Activated CD4-positive, alpha-beta T cell treated with anti-CD3 and anti-CD28 coated beads, Interleukin-2, amount 50 U/mL, for 48 hours (primary cell): Measurements from ENCODE around the gene CYP2U1.
"Not testable (repeated sequence)": the region's sequence is repeated elsewhere in the genome, so short reads cannot be mapped to it uniquely, and the experiment has no call there.

Source experiments
- DNase-seq, 2 experiments: peaks; one replicate each; pipeline ENCODE4 v3.0.0-alpha.2; 2020

CYP2U1 gene

DNA sequence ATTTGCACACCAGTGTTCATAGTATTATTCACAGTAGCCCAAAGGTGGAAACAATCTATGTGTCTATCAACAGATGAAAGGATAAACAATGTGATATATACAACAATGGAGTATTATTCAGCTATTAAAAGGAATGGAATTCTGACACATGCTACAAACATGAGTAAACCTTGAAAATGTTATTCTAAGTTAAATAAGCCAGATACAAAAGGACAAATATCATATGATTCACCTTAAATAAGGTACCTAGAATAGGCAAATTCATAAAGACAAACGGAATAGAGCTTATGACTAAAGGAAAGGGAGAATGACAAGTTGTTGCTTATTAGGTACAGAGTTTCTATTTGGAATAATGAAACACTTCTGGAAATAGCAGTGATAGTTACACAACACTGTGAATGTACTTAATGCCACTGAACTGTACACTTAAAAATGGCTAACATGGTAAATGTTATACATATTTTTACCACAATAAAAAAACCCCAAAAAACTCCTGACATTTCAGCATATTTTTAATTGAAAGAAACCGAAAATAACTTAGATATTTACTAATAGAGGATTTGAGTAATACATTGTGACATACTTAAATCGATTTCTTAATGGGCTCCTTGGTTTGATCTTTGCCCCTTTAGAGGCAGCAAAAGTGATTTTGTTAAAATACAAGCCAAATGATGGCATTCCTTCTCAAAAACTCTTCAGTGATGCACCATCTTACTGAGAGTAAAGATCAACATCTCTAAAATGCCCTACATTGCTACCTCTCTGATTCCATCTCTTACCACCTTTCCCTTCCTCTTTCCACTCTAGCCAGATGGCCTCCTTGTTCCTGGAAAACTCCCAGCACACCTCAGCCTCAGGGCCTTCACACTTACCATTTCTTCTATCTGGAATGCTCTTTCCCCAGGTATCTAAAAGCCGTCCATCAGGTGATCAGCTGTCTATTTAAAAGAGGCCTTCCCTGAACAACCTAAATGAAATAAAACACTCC is 8.6 kb upstream of the CYP2U1 start:
- no peak for DNase-seq

DNA sequence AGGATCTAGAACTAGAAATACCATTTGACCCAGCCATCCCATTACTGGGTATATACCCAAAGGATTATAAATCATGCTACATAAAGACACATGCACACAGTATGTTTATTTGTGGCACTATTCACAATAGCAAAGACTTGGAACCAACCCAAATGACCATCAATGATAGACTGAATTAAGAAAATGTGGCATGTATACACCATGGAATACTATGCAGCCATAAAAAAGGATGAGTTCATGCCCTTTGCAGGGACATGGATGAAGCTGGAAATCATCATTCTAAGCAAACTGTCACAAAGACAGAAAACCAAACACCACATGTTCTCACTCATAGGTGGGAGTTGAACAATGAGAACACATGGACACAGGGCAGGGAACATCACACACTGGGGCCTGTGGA is 5.6 kb upstream of the CYP2U1 start:
- not testable (repeated sequence) for DNase-seq

DNA sequence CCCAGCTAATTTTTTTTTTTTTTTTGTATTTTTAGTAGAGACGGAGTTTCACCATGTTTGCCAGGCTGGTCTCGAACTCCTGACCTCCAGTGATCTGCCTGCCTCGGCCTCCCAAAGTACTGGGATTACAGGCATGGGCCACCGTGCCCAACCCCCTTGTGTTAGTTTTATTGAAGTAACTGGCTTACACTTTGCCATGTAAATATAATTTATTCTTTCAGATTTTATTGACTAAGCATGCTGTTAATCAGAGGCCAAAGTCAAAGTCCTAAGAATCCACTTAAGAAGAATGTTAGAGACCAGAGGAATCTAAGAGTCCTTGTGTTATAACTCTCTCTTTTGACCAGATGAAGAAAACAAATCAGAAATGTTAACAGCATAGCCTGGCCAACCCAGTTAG is 4.5 kb upstream of the CYP2U1 start:
- DNase-seq = not testable (repeated sequence)

DNA sequence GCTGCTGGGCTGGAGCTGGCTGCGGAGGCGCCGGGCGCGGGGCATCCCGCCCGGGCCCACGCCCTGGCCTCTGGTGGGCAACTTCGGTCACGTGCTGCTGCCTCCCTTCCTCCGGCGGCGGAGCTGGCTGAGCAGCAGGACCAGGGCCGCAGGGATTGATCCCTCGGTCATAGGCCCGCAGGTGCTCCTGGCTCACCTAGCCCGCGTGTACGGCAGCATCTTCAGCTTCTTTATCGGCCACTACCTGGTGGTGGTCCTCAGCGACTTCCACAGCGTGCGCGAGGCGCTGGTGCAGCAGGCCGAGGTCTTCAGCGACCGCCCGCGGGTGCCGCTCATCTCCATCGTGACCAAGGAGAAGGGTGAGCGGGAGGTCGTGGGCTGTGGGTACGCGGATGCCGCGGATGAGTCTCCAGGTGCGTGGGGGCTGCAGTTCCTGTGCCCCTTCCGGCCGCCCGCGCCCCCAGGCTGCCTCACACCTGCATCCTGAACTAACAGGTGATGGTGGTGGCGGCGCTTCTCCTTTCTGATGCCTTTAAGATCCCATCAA is 499 bp downstream of the CYP2U1 start:
- DNase-seq = peak in 1 of 2 experiments; percentile 25

DNA sequence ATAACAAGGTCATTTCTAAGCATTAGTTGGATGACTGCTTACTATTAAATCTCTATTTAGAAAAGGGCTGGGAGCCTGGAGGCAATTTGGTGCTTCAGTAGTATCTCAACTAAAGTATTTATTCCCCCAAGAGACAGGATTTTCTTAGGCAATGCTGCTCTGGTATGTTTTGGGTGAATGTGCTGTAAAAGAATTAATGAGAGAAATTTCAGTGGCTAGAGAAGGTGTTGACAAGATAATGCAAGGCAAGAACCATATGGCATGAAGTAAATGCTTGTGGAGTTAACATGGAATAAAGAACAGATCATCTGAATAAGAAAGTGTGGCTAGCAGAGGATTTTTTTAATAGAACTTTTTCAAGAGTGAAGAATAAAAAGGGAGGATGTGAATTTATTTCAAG is 3.9 kb downstream of the CYP2U1 start:
- no peak for DNase-seq

DNA sequence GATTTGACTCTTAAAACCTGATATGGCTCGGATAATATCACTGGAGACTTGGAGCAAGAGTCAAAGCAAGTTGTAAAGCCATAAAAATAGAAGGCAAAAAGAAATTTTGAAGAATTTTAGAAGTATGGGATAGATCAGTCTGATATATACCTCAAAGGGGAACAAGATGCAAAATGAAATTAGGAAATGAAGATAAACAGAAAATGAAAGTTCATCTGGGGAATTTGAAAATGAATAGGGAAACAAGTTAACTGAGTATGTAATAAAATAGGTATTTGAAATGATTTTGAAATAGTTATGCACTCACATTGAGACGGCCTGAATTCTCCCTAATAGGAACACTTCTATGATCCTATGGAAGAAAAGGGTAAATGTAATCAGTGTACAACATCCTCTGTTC is 5.7 kb downstream of the CYP2U1 start:
- no peak for DNase-seq

DNA sequence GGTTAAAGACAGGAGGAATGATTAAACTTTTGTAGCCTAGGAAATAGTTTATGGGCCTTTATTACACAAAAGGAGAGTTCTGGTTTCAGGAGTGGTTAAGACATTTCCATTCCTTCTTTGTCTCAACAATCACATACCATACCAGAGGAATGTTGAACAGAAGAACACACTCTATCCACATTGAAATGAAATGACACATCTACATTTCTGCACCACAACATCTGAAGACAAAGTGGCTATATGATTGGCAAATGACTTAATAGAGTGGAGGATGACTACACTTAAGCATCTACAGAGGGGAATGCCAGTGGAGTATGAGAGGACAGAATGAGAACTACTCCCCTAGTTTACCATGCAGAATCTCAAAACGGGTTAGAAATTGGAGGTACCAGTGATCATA is 8.0 kb downstream of the CYP2U1 start:
- no peak for DNase-seq

DNA sequence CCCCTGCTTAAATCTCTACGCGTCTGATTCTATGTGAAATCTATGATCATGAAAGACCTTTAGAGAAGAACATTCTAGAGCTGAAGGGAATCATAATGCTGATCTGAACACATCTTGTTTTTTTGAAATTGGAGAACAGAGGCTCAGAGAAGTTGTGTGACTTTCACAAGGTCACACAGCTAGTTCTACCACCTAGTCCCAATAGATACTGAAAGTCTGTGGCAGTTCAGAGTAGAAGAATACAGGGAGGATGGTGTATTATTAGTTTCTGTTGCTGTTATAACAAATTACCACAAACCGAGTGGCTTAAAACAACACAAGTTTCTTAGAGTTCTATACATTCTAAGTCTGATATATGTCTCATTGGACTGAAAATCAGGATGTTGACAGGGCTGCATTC is 14.5 kb downstream of the CYP2U1 start:
- DNase-seq = no peak

DNA sequence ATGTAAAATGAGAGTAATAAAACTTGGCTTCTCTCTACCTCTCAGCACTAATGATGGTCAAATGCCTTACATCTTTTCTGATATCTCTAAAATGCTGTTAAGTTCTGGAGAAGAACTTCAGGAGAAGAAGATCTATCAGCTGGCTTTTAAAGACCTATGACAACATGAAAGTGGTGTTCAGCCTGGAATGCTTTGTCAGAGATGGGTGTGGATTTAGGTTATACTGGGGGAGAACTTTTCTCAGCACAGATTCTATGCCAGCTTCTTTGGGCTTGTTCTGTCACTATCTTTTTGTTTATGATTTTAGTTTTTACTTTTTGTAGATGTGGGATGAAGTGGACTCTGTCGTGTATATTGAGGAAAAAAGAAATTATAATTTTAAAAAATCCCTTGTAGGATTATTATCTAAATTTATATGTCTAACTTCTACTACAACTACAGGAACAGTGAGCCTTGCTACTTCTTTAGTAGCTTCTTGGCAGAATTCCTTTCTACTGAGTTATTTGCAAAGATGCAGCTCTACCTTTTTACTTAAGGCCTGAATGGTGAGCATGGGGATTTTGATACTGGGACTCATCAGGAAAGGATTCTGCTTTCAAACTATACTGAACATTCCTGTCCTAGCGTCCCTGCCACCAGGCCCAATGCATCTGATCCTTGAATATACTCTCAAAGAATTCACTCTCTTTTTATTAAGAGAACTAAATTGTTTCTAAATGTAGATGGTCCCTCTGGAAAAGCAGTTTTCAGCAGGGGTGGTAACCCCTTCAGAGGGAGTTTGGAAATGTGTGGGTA is 19.6 kb downstream of the CYP2U1 start:
- DNase-seq = no peak

DNA sequence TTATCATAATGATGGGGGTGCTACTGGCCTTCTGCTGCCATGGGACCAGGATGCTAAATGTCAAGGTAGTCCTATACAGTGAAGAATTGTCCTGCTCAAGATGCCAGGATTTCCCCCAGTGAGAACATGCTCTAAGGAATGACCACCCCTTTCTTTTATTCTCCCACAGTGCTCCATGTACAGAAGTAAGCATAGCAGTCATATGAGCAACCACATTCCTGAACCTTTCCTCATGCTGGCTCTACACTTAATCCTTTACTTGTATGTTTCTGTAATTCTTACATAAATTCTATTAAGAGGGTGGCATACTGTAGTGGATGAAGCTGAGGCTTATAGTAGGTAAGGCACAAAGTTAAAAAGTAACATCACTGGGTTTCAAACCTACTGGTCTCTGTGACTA is 20.2 kb downstream of the CYP2U1 start:
- DNase-seq = no peak

DNA sequence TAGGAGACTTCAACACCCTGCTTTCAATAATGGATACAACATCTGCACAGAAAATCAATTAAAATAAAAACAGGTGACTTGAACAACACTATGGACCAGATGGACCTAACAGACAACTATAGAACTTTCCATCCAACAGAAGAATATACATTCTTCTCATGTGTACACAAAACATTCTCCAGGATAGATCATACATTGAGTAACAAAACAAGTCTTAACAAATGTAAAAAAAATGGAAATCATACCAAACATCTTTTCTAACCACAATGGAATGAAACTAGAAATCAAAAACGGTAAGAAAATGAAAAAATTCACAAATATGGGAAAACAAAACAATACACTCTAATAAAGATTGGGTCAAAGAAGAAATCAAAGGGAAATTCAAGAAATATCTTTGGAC is 24.7 kb downstream of the CYP2U1 start:
- DNase-seq = no peak

DNA sequence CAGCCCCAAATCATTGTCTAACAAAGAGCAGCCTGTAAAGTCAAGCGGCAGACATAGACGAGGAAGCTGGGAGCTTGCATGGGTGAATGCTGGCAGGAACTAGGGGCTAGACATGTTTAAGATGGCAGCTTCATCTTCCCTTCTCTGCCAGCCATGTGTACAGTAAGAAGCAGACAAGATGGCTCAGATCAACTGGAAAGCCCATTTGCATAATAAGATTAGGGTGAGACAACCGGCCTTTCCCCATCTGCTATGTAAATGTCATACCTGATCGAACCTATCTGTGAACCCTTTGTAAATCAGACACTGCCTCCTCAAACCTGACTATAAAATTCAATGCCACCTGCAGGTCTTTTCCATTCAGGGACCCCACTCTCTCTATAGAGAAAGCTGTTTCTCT is 35.6 kb downstream of the CYP2U1 start:
- DNase-seq = no peak

DNA sequence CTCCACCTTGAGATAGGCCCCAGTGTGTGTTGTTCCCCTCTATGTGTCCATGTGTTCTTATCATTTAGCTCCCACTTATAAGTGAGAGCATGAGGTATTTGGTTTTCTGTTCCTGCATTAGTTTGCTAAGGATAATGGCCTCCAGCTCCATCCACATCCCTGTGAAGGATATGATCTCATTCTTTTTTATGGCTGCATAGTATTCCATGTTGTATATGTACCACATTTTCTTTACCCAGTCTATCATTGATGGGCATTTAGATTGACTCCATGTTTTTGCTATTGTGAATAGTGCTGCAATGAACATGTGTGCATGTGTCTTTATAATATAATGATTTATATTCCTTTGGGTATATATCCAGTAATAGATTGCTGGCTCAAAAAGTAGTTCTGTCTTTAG is 36.2 kb downstream of the CYP2U1 start:
- DNase-seq = not testable (repeated sequence)

DNA sequence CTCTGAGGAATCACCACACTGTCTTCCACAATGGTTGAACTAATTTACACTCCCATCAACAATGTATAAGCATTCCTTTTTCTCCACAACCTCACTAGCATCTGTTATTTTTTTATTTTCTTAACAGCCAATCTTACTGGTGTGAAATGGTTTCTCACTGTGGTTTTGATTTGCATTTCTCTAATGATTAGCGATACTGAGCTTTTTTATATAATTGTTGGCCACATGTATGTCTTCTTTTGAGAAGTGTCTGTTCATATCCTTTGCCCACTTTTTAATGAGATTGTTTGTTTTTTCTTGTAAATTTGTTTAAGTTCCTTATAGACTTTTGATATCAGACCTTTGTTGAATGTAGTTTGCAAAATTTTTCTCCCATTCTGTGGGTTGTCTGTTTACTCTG is 36.6 kb downstream of the CYP2U1 start:
- not testable (repeated sequence) for DNase-seq

DNA sequence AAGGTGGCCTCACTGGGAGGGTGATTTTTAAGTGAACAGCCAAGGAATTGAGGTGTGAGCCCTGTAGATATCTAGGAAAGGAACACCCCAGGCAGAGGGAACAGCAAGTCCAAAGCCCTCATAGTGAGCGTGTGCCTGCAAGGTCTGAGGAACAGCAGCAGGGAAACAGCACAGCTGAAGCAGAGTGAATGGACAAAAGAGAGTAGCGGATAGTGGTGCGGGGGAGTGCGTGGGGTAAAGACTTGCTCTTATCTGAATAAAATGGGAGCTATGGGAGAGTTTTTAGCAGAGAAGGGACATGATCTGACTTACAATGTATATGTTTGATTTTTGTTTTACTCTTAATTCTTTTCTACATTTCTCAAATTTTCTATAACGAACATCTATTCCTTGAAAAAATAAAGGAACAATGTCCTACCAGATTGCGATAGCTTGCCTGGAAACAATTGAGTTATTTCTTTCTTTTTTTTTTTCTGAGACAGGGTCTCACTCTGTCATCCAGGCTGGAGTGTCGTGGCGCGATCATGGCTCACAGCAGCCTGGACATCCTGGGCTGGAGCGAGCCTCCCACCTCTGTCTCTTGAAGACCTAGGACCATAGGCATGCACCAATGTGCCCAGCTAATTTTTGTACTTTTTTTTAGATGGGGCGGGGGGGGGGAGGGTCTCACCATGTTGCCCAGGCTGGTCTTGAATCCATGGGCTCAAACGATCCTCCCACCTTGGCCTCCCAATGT is 38.9 kb downstream of the CYP2U1 start:
- no peak for DNase-seq

DNA sequence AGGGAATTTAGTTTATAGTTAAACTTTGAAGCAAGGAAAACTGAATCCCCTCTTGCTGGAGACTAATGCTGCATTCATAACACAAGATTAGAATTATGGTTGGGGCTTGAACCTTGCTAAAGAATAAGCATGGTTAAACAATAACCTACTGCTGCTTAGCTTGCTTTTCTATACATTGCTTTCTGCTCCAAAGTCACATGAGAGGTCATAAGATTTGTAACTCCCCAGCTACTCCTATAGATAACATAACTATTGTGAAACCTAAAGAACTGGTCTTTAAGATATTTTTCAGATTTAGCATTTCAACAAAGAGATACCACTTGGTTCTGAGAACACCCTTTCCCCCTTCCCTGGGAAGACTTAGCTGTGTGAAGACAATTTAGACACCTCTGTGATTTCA is 41.3 kb downstream of the CYP2U1 start:
- DNase-seq = no peak

DNA sequence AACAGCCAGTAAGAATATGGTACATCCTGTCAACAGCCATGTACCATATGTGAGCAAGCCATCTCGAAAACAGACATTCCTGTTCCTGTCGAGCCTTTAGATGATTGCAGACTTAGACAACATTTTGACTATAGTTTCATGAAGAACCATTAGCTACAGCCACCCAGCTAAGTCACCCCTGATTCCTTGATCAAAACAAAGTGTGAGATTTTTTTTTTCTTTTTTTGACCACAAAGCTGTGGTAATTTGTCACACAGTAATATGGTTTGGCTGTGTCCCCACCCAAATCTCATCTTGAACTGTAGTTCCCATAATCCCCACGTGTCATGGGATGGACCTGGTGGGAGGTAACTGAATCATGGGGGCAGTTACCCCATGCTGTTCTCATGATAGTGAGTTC is 43.2 kb downstream of the CYP2U1 start:
- DNase-seq = no peak

DNA sequence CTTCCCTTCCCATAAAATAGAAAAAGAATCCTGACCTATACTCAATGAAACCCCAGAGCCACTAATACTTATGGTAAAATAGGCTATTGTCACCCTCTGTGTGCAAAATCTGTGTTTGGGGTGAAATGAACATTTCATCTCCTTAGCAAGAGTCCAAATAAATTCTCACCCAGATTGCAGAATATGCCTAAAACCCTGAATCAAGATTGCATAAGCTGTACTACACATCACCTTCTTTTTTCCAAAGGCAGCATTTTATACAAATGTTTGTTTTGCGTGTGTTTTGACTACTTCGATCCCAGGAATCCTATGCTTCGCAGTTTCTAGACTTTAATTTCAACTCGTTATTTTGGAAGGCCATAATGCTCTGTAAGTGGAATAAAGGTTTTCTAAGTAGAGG is 46.1 kb downstream of the CYP2U1 start:
- DNase-seq = no peak

DNA sequence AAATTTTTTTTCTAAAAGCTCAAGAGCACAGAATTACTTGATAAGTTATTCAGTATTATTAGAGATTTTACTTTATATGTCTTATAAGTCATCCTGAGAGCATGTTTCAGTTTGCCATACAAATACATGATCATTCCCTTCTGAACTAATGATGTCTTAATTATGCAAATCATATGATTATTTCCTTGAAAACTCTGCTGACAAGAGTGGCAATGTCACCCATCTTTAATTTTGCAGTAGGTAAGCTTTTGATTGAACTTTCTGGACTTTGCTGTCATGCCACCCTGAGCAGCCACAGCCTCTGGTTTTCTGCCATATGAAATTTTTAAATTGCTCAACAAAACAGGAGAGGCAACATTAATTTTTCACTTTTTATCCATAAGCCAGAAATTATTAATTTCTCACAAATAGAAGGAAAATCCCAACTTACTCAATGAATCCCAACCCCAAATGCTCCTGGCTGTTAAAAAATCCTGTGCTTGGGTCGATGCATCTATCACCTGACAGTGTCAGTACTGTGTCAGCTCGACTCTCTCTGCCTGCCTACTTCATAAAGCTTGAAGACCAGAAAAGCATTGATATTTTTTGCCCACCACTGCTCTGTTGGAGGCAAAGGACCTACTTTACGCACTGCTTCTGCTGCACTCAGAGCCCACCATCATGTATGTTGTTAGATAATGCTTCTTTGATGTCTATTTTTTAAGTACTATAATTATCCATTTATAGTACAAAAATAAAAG is 46.8 kb downstream of the CYP2U1 start:
- no peak for DNase-seq

DNA sequence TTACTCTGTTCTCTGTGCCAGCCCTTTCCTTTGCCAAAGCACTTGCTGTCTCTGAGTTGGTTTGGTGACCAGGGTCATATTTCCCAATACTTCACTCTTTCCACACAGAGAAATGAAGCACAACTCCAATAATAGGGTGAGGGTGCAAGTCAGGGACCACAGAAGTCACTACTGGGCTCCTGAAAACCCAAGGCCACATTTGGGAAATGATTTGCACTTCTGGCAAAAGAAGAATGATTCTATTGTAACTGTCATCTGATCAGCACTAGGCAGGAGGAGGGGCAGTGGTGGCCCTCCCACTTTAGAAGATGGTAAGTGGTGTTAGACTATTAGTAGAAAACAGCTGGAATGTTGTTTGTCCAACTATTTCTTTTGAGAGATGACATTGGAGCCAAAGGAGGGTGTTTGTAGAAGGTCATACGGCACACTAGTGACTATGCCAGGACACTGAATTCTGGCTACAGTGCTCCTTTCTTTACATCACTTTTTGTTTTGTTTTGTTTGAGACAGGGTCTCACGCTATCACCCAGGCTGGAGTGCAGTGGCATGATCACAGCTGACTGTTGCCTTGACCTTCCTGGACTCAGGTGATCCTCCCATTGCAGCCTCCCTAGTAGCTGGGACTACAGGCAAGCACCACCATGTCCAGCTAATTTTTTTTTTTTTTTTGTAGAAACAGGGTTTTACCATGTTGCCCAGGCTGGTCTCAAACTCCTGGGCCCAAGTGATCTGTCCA is 47.5 kb downstream of the CYP2U1 start:
- DNase-seq = no peak
